ENCODE measurements around the gene CRACR2B.
A peak's percentile ranks its signal among the peaks of the same experiment; 100 is the strongest.

CRACR2B gene

DNA sequence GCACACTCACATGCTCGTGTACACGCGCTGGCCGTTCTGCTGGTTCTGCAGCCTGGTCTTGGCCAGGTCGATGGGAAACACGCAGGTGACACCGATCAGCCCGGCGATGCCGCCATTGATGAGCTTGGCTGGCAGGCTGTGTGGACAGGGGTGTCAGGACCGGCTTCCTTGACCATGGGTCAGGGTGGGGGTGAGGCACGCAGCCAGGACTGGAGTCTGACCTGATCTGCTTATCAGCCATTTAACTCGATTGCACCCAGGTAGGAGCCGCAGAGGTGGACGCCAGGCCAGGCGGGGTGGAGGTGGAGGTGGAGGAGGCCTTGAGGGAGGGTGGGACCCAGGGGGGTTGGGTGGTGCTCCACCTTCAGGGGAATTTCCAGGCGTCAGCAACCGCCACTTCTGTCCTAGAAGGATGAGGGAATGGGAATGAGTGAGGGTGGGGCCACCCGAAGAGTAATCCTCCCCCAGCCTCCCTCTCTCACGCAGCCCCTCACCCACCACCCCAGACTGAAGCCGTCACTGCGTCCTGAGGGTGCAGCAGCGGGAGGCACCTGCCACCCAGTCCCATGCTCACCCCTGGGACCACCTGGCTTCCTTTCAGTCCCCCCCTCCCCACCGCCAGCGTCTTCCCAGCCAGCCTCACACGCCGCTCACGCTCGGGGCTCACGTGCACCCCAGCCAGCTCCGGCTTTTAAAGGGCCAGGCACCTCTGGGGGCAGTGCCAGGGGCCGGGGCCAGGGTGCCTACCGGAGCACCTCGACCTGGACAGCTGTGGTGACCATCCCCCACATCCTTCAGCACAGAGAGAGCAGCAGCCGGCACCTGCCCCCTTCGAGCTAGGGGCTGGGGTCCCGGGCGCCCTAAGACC, 32.7 kb upstream of the CRACR2B start (continued):
- TF ChIP-seq ZNF133 (tag by site-specific recombination; IDR thresholded peaks at IDR 0.05) (no peak), ZNF785 (tag by site-specific recombination; IDR thresholded peaks at IDR 0.05) (no peak), HOXD13 (CRISPR knock-in tag; IDR thresholded peaks at IDR 0.05; ENCODE audit: borderline replicate concordance) (no peak), ZIC2 (tag by site-specific recombination; IDR thresholded peaks at IDR 0.05) (no peak), KLF1 (tag by site-specific recombination; IDR thresholded peaks at IDR 0.05) (peak; percentile 51)

DNA sequence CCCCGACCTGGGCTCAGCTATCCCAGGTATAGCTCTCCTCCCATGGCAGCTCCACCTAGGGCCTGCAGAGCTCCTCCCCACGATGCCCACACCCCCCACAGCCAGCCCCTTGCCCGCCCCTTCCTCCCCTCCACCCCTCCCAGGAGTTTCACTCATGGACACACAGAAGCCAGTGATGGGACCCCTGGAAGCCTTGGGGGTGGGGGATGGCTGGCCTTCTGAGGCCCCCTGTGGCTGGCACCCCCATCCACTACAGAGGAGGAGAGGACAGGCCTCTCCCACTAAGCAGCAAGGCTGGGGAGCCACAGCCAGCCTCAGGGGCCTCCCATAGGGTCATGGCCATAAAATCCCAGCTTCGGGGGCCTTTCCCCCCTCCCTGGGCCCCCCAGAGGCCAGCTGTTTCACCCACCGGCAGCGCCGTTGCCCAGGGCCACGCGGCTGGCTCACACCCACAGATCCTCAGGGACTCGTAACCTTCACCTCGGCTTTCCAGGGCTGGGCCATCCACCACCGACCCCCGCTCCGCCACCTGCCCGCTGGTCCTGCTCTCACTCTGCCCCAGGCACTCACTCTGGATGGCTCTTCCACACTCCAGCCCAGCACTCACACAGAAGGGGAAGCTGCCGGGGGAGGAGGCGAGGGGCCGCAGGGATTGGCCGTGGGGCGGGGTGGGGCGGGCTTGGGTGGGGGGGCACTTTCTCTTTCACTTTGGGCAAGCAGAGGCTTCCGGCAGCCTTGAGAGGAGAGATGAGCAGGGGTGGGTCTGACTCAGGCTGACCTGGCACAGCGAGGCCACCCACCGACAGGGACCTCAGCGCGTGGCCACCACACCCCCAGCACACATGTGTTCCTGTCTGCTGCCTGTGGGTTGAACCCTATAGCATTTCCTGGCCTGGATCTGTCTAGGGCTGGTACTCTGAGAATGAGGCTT, 31.8 kb upstream of the CRACR2B start:
- peaks cover 0 to 54% of the 10 kb centered on the region in 2 experiments; a peak in 1 of 3 replicates for H3K36me3 ChIP-seq (ENCODE audit: control insufficient read depth in 2 of 2, insufficient read depth in 1 of 2, low read length in 2 of 2)
- H3K4me3 ChIP-seq (ENCODE audit: low read depth, low read length): peak overlapping the region; percentile 8
- peaks cover 6% of the 10 kb centered on the region for H3K4me1 ChIP-seq (ENCODE audit: control insufficient read depth, insufficient read depth, low read length)
- ChIA-PET CTCF (interaction anchor here (0.6 to 0.9 kb wide), 3 partner anchors 12 to 68 kb away, joined by 3 to 4 read pairs (median 3); no protein-coding TSS in a partner anchor), POLR2A (interaction anchor here (0.5 to 1.8 kb wide), 11 partner anchors 14 to 260 kb away, joined by 3 to 10 read pairs (median 4); partner anchors contain the start of genes HRAS, PNPLA2, RPLP2 and TSPAN4)
- peak overlapping the region; percentile 31; the same call in 1 of the 2 replicates for H3K27ac ChIP-seq (ENCODE audit: extremely low read depth, low read depth, low read length)
- no peaks in the 10 kb centered on the region for H3K9me3 ChIP-seq (ENCODE audit: control insufficient read depth, insufficient read depth, low read depth, low read length)
- peak; percentile 60 for TF ChIP-seq GLIS2 (tag by site-specific recombination; IDR thresholded peaks at IDR 0.05)
- TF ChIP-seq ZNF416 (tag by site-specific recombination; IDR thresholded peaks at IDR 0.05): no peak
- TF ChIP-seq KLF10 (tag by site-specific recombination; IDR thresholded peaks at IDR 0.05): peak; percentile 17; the same call in 1 of the 2 replicates
- peak; percentile 93 for TF ChIP-seq ZNF341 (tag by site-specific recombination; IDR thresholded peaks at IDR 0.05; ENCODE audit: low read depth)
- TF ChIP-seq, protein P1, sequence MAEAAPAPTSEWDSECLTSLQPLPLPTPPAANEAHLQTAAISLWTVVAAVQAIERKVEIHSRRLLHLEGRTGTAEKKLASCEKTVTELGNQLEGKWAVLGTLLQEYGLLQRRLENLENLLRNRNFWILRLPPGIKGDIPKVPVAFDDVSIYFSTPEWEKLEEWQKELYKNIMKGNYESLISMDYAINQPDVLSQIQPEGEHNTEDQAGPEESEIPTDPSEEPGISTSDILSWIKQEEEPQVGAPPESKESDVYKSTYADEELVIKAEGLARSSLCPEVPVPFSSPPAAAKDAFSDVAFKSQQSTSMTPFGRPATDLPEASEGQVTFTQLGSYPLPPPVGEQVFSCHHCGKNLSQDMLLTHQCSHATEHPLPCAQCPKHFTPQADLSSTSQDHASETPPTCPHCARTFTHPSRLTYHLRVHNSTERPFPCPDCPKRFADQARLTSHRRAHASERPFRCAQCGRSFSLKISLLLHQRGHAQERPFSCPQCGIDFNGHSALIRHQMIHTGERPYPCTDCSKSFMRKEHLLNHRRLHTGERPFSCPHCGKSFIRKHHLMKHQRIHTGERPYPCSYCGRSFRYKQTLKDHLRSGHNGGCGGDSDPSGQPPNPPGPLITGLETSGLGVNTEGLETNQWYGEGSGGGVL (tag by site-specific recombination; IDR thresholded peaks at IDR 0.05): peak; percentile 62; the same call in 1 of the 2 replicates
- TF ChIP-seq ZBTB20 (tag by site-specific recombination; IDR thresholded peaks at IDR 0.05): peak; percentile 46; the same call in 1 of the 2 replicates
- no peak for TF ChIP-seq ZNF768 (tag by site-specific recombination; IDR thresholded peaks at IDR 0.05)
- peak; percentile 78 for TF ChIP-seq ZIC2 (tag by site-specific recombination; IDR thresholded peaks at IDR 0.05)
- peak; percentile 47 for TF ChIP-seq ZFHX2 (tag by site-specific recombination; conservative IDR thresholded peaks at IDR 0.05)
- TF ChIP-seq ZNF423 (tag by site-specific recombination; IDR thresholded peaks at IDR 0.05): 0 out of 2 replicates have a peak, but pooled peaks have one; percentile 32
- TF ChIP-seq SP2 (tag by site-specific recombination; IDR thresholded peaks at IDR 0.05): peak; percentile 23; the same call in 1 of the 2 replicates
- no peak for TF ChIP-seq ZNF114 (tag by site-specific recombination; IDR thresholded peaks at IDR 0.05)
- TF ChIP-seq, protein P2, sequence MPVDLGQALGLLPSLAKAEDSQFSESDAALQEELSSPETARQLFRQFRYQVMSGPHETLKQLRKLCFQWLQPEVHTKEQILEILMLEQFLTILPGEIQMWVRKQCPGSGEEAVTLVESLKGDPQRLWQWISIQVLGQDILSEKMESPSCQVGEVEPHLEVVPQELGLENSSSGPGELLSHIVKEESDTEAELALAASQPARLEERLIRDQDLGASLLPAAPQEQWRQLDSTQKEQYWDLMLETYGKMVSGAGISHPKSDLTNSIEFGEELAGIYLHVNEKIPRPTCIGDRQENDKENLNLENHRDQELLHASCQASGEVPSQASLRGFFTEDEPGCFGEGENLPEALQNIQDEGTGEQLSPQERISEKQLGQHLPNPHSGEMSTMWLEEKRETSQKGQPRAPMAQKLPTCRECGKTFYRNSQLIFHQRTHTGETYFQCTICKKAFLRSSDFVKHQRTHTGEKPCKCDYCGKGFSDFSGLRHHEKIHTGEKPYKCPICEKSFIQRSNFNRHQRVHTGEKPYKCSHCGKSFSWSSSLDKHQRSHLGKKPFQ (tag by site-specific recombination; IDR thresholded peaks at IDR 0.05): peak; percentile 28; the same call in 1 of the 2 replicates
- TF ChIP-seq, protein P3, sequence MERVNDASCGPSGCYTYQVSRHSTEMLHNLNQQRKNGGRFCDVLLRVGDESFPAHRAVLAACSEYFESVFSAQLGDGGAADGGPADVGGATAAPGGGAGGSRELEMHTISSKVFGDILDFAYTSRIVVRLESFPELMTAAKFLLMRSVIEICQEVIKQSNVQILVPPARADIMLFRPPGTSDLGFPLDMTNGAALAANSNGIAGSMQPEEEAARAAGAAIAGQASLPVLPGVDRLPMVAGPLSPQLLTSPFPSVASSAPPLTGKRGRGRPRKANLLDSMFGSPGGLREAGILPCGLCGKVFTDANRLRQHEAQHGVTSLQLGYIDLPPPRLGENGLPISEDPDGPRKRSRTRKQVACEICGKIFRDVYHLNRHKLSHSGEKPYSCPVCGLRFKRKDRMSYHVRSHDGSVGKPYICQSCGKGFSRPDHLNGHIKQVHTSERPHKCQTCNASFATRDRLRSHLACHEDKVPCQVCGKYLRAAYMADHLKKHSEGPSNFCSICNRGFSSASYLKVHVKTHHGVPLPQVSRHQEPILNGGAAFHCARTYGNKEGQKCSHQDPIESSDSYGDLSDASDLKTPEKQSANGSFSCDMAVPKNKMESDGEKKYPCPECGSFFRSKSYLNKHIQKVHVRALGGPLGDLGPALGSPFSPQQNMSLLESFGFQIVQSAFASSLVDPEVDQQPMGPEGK (tag by site-specific recombination; IDR thresholded peaks at IDR 0.05): peak; percentile 91; the same call in 1 of the 2 replicates
- no peak for TF ChIP-seq ZNF175 (tag by site-specific recombination; IDR thresholded peaks at IDR 0.05)
- peak; percentile 98 for TF ChIP-seq GLIS1 (tag by site-specific recombination; IDR thresholded peaks at IDR 0.05)
- TF ChIP-seq ZNF707 (tag by site-specific recombination; IDR thresholded peaks at IDR 0.05): no peak
- no peak for TF ChIP-seq SETDB1 (IDR thresholded peaks at IDR 0.05; ENCODE audit: insufficient read length, low read length)
- no peak for TF ChIP-seq ZNF354C (tag by site-specific recombination; IDR thresholded peaks at IDR 0.05; ENCODE audit: borderline replicate concordance, low read depth)
- 0 out of 2 replicates have a peak, but pooled peaks have one; percentile 53 for TF ChIP-seq ZBTB7A (tag by site-specific recombination; IDR thresholded peaks at IDR 0.05; ENCODE audit: low read depth)
- TF ChIP-seq OSR2 (tag by site-specific recombination; IDR thresholded peaks at IDR 0.05): peak; percentile 24; the same call in 1 of the 2 replicates
- TF ChIP-seq SCRT1 (tag by site-specific recombination; IDR thresholded peaks at IDR 0.05; ENCODE audit: borderline replicate concordance): no peak
- no peak for TF ChIP-seq ZNF146 (tag by site-specific recombination; IDR thresholded peaks at IDR 0.05)

Measured in HEK293 (cell line).